ENCODE measurements around the gene SUN2.
A peak's percentile ranks its signal among the peaks of the same experiment; 100 is the strongest.

The SUN2 gene

DNA sequence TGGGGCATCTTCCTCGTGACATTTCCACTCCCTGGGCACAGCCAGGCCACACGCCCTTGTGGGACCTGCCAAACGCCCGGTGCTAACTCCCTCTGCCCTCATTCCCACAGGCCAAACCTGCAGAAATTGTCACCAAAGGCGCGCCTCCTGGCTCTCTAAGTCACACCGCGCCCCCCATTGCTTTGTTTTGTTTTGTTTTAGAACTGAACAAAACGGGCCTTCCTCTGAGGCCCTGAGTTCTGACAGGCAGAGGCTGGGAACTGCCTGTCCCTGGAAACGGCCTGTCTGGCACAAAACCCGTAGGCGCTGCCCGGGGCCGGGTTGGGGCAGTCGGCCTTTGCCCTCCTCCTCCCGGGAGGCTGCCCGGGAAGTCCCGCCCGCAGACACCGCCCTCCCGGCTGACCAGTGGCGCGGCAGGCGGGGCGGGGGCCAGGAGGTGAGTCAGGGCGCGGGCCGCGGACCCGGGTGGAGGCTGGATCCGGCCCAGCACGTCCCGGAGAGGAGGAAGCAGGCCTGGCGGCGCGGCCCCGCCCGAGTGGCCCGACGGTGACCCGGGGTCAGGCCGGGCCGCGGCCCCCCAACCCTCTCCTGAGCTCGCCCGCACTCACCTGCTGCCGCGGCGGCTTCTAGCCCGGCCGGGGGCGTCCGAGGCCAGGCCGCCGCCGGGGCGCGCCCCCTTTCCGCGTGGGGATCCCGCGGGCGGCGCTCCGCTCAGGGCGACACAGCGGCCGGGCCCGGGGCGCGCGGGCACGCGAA lies 465 bp downstream of the SUN2 start:
- no peak for DNase-seq (ENCODE audit: low read depth in 3 of 3, low spot score in 1 of 3)

GRCh38 chr22:38754751-38755154 lies 1.0 kb downstream of the SUN2 start:
- no peak for DNase-seq (ENCODE audit: low read depth in 3 of 3, low spot score in 1 of 3)

DNA sequence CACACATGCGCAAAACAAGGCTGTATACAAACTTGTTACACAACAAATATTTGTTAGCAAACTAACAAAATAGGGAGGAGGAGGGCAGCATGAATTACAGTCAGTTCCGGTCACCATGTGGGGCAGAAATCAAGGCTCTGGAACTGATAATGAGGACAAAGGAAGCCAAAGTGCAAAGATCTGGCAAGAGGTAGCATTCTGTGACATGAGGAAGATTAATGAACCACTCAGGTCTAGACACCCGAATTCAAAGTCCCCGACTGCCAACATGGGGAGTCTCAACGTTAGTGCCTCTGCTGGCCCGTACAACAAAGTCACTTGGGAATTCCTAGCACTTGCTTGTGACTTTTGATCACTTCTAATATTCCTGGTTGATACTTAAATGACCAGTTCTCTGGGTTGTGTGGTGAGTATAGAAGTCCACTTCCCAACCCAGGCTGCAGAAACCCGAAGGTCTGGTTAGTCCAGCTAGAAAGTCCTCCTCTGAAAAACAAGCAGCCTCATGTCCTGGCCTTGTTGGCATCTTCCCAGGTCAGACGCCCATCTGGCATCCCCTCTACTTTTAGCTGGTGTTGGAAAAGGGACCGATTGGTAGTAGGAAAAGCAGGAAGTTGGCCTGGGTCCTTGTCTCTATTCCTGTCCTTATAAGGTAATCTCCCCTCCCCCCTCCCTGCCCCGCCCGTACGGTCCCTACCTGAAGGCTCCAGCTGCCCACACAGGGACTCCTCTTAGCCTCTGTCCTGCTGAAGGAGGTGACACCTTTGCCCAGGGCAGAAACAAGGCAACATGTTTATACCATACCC lies 1.6 kb downstream of the SUN2 start:
- DNase-seq (ENCODE audit: low read depth in 3 of 3, low spot score in 1 of 3), result no peak

GRCh38 chr22:38751422-38752346 lies 4.1 kb downstream of the SUN2 start:
- DNase-seq (ENCODE audit: low read depth in 3 of 3, low spot score in 1 of 3), result peak in 1 of 3 donors; percentile 44

- DNase-seq (ENCODE audit: low read depth in 3 of 3, low spot score in 1 of 3), result no peak
These were observed 4.8 kb downstream of the SUN2 start for GRCh38 chr22:38751066-38751421.

- no peak for DNase-seq (ENCODE audit: low read depth in 3 of 3, low spot score in 1 of 3)
These were observed 5.2 kb downstream of the SUN2 start for GRCh38 chr22:38750638-38751037.

GRCh38 chr22:38750104-38750503 lies 5.7 kb downstream of the SUN2 start:
- DNase-seq (ENCODE audit: low read depth in 3 of 3, low spot score in 1 of 3), result no peak

- no peak for DNase-seq (ENCODE audit: low read depth in 3 of 3, low spot score in 1 of 3)
These were observed 7.2 kb downstream of the SUN2 start for GRCh38 chr22:38748487-38749136.

DNA sequence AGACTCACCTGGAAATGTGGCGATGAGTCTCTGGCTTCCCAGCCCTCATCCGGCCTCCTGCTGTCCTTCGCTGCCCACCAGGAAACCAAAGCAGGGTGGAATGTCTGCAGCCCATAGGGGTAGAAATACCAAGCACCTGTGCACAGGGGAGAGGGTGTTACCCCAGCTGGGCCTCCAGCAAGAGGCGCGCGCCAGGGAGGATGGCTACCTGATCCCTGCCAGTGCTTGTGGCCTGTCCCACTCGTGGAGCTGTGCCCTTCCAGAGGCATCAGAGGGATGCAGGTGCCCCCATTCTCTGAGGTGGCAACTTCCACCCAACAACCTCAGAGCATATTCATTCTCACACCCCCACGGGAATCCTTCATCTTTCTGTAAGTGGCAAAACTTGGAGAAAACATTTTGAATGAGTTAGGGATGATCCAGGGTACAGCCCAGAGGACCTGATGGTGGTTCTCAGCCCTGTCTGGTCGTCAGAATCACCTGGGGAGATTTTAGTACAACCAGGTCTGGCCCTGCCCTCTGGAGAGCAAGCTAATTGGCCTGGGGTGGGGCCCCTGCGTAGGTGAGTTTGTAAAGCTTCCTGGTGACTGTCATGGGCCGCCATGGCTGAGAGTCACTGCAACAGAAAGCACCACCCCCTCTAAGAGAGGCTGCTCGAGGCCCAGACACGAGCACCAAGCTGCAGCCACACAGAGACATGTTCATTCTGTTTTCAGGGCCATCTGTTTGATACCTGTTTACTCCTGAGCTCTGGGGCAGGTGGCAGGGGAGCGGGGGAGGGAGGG lies 9.9 kb downstream of the SUN2 start:
- DNase-seq (ENCODE audit: low read depth in 3 of 3, low spot score in 1 of 3), result no peak

GRCh38 chr22:38744981-38745380 lies 10.8 kb downstream of the SUN2 start:
- DNase-seq (ENCODE audit: low read depth in 3 of 3, low spot score in 1 of 3), result no peak

GRCh38 chr22:38742176-38742942 lies 13.4 kb downstream of the SUN2 start:
- DNase-seq (ENCODE audit: low read depth in 3 of 3, low spot score in 1 of 3), result no peak

DNA sequence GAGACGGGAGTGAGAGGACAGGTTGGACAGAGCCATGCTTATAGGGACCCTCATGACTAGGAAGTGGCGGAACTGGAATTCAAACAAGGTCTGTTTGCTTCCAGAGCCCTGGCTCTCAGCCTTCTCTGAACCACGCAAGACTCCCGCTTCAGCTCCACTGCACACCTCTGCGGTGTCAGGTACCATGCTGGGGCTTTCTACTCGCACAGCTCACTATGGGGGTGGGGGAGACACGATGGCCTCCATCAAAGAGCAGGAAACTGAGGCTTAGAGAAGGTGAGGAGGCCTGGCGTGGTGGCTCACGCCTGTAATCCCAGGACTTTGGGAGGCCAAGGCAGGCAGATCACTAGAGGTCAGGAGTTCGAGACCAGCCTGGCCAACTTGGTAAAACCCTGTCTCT lies 14.2 kb downstream of the SUN2 start:
- no peak for DNase-seq (ENCODE audit: low read depth in 3 of 3, low spot score in 1 of 3)

DNA sequence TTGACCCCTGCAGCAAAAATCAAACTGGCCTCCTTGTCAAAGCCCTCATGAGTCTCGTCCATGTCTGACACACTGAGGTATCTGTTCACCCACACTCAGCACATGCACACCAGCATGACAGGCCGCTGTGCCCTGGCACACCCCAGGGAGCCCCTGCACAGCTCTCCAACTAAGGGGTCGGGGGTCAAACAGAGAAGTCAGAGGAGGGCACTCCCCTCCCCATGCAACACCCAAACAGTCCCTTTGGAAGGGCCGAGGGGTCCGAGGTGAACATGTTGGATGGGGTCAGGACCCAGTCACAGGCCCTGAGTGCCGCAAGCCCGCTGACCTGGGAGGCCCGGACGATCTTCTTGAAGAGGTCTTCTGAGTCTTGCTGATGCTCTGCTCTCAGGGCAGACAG lies 14.6 kb downstream of the SUN2 start:
- DNase-seq (ENCODE audit: low read depth in 3 of 3, low spot score in 1 of 3), result no peak

- DNase-seq (ENCODE audit: low read depth in 3 of 3, low spot score in 1 of 3), result no peak
These were observed 15.0 kb downstream of the SUN2 start for GRCh38 chr22:38740754-38741153.

GRCh38 chr22:38740116-38740723 lies 15.6 kb downstream of the SUN2 start:
- DNase-seq (ENCODE audit: low read depth in 3 of 3, low spot score in 1 of 3), result no peak

GRCh38 chr22:38739300-38740055 lies 16.3 kb downstream of the SUN2 start:
- DNase-seq (ENCODE audit: low read depth in 3 of 3, low spot score in 1 of 3), result no peak

DNA sequence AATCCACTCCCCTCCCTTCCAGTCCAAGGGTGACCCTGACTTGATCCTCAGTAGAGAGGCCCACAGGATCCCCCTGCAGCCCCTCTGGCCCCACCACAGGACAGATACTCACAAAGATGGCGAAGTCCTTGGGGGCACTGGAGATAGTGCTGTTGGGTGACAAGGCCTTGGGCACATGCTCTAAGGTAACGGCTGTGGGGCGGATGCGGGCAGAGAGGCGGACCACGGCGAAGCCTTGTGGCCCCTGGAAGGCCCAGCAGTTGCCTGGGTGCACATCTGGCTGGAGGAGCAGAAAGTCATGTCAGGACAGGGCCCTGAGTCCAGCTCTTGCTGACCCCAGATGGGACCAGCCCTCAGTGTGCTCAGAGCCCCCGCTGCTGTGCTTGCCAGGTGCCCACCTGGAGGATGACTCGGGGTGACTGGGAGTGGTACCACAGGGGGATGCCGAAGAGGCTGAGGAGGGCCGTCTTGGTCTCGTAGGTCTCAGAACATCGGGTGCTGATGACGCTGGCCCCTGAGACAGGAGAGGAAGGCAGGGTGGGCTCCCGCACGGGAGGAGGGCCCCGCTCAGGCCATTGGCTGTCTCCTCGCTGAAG lies 17.2 kb downstream of the SUN2 start:
- no peak for DNase-seq (ENCODE audit: low read depth in 3 of 3, low spot score in 1 of 3)
